ENCODE data around the gene PYDC2. TPM values are rescaled to one million over a fixed set of nuclear protein-coding genes. Genes with fewer than 3 reads are reported as not detected.

Gene PYDC2
- total RNA-seq, 2 donors from 2014 or later = not detected

GRCh38 chr3:191428177-191428576, 32.8 kb upstream of the PYDC2 start:
- H3K27me3 ChIP-seq (replicated peaks; ENCODE audit: insufficient read depth) = no peaks in the 10 kb centered on the region
- DNase-seq (ENCODE audit: low spot score) = no peak
- H3K4me1 ChIP-seq (replicated peaks) = no peaks in the 10 kb centered on the region
- H3K27ac ChIP-seq = no peak overlapping the region
- H3K36me3 ChIP-seq = no peaks in the 10 kb centered on the region
- WGBS = 98% methylated on average over 1 of the region's 1 CpG
- H3K9me3 ChIP-seq = no peaks in the 10 kb centered on the region
- intact Hi-C loops (cut with DNase I) = no loop called here
- H3K4me3 ChIP-seq = no peak overlapping the region
- TF ChIP-seq POLR2A (IDR thresholded peaks at IDR 0.05) = no peak
- TF ChIP-seq POLR2AphosphoS5 (IDR thresholded peaks at IDR 0.05) = no peak
- TF ChIP-seq CTCF (IDR thresholded peaks at IDR 0.05) = no peak

- Histone ChIP-seq H3K4me1 (replicated peaks) (no peaks in the 10 kb centered on the region), H3K4me3 (no peak overlapping the region), H3K27me3 (replicated peaks; ENCODE audit: insufficient read depth) (no peaks in the 10 kb centered on the region), H3K9me3 (no peaks in the 10 kb centered on the region), H3K27ac (no peak overlapping the region), H3K36me3 (no peaks in the 10 kb centered on the region)
- TF ChIP-seq CTCF (IDR thresholded peaks at IDR 0.05) (no peak), POLR2A (IDR thresholded peaks at IDR 0.05) (no peak), POLR2AphosphoS5 (IDR thresholded peaks at IDR 0.05) (no peak)
- 65% methylated on average over 4 of the region's 4 CpGs for WGBS
- DNase-seq (ENCODE audit: low spot score) = no peak
- intact Hi-C loops (cut with DNase I) = no loop called here
Observed at GRCh38 chr3:191430103-191430502, 30.9 kb upstream of the PYDC2 start.

- no peak overlapping the region for H3K4me3 ChIP-seq
- DNase-seq (ENCODE audit: low spot score) = no peak
- intact Hi-C loops (cut with DNase I) = no loop called here
- H3K9me3 ChIP-seq = no peaks in the 10 kb centered on the region
- H3K36me3 ChIP-seq = no peaks in the 10 kb centered on the region
- no peak overlapping the region for H3K27ac ChIP-seq
- no peaks in the 10 kb centered on the region for H3K27me3 ChIP-seq (replicated peaks; ENCODE audit: insufficient read depth)
- H3K4me1 ChIP-seq (replicated peaks) = no peaks in the 10 kb centered on the region
- WGBS = 83% methylated on average over 5 of the region's 5 CpGs
- TF ChIP-seq POLR2AphosphoS5 (IDR thresholded peaks at IDR 0.05) (no peak), CTCF (IDR thresholded peaks at IDR 0.05) (no peak), POLR2A (IDR thresholded peaks at IDR 0.05) (no peak)
Observed at GRCh38 chr3:191431160-191431822, 29.7 kb upstream of the PYDC2 start.

GRCh38 chr3:191432162-191432561, 28.8 kb upstream of the PYDC2 start:
- intact Hi-C loops (cut with DNase I) = no loop called here
- TF ChIP-seq POLR2AphosphoS5 (IDR thresholded peaks at IDR 0.05) = no peak
- TF ChIP-seq CTCF (IDR thresholded peaks at IDR 0.05) = no peak
- TF ChIP-seq POLR2A (IDR thresholded peaks at IDR 0.05) = no peak
- no peak overlapping the region for H3K27ac ChIP-seq
- no peaks in the 10 kb centered on the region for H3K4me1 ChIP-seq (replicated peaks)
- H3K36me3 ChIP-seq = no peaks in the 10 kb centered on the region
- 92% methylated on average over 5 of the region's 5 CpGs for WGBS
- H3K27me3 ChIP-seq (replicated peaks; ENCODE audit: insufficient read depth) = no peaks in the 10 kb centered on the region
- no peak overlapping the region for H3K4me3 ChIP-seq
- no peaks in the 10 kb centered on the region for H3K9me3 ChIP-seq
- no peak for DNase-seq (ENCODE audit: low spot score)

GRCh38 chr3:191434024-191434423, 26.9 kb upstream of the PYDC2 start:
- Histone ChIP-seq H3K27me3 (replicated peaks; ENCODE audit: insufficient read depth) (no peaks in the 10 kb centered on the region), H3K4me3 (no peak overlapping the region), H3K27ac (no peak overlapping the region), H3K36me3 (no peaks in the 10 kb centered on the region), H3K9me3 (no peaks in the 10 kb centered on the region), H3K4me1 (replicated peaks) (no peaks in the 10 kb centered on the region)
- intact Hi-C loops (cut with DNase I) = no loop called here
- DNase-seq (ENCODE audit: low spot score) = no peak
- no peak for TF ChIP-seq POLR2A (IDR thresholded peaks at IDR 0.05)
- no peak for TF ChIP-seq CTCF (IDR thresholded peaks at IDR 0.05)
- WGBS = 50% methylated on average over 1 of the region's 1 CpG
